ENCODE results near the gene ADSL. TPM values are rescaled to one million over a fixed set of nuclear protein-coding genes. Genes with fewer than 3 reads are reported as not detected.

The ADSL gene
- total and polyA plus RNA-seq, 2 donors from 2014 or later: 42.5 to 57.5 TPM

DNA sequence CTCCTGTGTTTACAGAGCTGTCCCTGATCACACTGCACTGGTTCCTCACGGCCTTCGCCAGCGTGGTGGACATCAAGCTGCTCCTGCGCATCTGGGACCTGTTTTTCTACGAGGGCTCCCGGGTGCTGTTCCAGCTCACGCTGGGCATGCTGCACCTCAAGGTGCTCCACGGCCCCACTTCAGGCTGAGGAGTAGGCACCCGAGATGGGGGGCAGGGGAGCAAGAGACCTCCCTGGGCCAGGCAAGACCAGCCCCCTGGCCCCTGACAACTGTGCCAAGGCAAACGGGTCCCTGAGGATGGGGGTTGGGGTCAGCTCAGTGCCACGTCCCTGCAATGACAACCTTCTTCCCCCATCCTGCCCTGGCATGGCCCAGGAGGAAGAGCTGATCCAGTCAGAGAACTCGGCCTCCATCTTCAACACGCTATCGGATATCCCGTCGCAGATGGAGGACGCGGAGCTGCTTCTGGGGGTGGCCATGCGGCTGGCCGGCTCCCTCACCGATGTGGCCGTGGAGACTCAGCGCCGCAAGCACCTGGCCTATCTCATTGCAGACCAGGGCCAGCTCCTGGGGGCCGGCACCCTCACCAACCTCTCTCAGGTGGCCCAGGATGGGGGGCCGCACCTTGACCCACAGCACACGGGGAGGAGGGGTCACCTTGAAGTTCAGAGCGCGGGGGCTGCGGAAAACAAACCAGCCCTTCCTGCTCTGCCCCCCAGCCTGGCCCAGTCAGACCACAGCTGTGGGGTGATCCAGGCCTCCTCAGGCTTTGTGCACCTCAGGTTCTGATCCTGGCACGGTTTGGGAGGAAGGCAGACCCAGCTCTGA lies 60.0 kb downstream of the ADSL start:
- Histone ChIP-seq H3K4me3 (ENCODE audit: low read length in 3 of 3) (no peak overlapping the region), H3K36me3 (ENCODE audit: control insufficient read depth in 2 of 3, insufficient read depth in 3 of 3, low read length in 3 of 3) (peaks cover 3 to 37% (median 17%) of the 10 kb centered on the region in 3 donors), H3K27ac (ENCODE audit: low read depth in 2 of 2, low read length in 2 of 2) (no peak overlapping the region), H3K27me3 (ENCODE audit: control insufficient read depth, insufficient read depth, low read length) (no peaks in the 10 kb centered on the region), H3K9ac (ENCODE audit: low read length in 3 of 3) (no peak overlapping the region), H3K4me1 (ENCODE audit: control insufficient read depth in 2 of 3, insufficient read depth in 2 of 3, low read depth in 1 of 3, low read length in 3 of 3) (no peaks in the 10 kb centered on the region), H3K9me3 (ENCODE audit: control insufficient read depth in 2 of 3, insufficient read depth in 1 of 3, low read length in 3 of 3) (no peaks in the 10 kb centered on the region)
- DNase-seq (no peak), FAIRE-seq (no peak)
- intact Hi-C loops (cut with DNase I): no loop called here
- TF ChIP-seq, protein P1, sequence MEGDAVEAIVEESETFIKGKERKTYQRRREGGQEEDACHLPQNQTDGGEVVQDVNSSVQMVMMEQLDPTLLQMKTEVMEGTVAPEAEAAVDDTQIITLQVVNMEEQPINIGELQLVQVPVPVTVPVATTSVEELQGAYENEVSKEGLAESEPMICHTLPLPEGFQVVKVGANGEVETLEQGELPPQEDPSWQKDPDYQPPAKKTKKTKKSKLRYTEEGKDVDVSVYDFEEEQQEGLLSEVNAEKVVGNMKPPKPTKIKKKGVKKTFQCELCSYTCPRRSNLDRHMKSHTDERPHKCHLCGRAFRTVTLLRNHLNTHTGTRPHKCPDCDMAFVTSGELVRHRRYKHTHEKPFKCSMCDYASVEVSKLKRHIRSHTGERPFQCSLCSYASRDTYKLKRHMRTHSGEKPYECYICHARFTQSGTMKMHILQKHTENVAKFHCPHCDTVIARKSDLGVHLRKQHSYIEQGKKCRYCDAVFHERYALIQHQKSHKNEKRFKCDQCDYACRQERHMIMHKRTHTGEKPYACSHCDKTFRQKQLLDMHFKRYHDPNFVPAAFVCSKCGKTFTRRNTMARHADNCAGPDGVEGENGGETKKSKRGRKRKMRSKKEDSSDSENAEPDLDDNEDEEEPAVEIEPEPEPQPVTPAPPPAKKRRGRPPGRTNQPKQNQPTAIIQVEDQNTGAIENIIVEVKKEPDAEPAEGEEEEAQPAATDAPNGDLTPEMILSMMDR (IDR thresholded peaks at IDR 0.05; ENCODE audit: borderline replicate concordance, extremely low read depth, insufficient read depth): no peak

DNA sequence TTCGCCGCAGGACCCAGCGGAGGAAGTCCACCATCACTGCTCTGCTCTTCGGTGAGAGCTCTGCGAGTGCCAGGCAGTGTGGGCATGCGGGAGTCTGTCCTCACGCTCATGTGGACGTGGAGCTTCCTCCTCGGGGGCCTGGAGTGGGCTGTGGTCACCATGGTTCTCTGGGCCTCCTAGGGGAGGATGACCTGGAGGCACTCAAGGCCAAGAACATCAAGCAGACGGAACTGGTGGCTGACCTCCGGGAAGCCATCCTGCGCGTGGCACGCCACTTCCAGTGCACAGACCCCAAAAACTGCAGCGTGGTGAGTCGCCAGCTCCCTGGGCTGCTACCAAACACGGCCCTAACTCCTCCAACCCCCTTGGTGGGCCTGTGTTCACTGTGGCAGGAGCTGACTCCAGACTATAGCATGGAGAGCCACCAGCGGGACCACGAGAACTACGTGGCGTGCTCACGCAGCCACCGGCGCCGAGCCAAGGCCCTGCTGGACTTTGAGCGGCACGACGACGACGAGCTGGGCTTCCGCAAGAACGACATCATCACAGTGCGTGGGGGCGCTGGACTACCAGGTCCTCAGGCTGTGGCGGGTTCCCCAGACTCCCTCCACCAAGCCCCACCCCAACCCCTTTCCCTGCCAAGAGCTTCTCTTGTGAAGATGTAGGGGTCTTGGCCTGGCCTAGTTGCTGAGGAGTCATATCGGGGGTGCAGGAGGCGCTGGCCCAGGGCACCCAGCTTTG lies 60.9 kb downstream of the ADSL start:
- TF ChIP-seq, protein P1 (IDR thresholded peaks at IDR 0.05; ENCODE audit: borderline replicate concordance, extremely low read depth, insufficient read depth): no peak
- H3K9ac ChIP-seq (ENCODE audit: low read length in 3 of 3): no peak overlapping the region
- no peak overlapping the region for H3K27ac ChIP-seq (ENCODE audit: low read depth in 2 of 2, low read length in 2 of 2)
- no peaks in the 10 kb centered on the region for H3K27me3 ChIP-seq (ENCODE audit: control insufficient read depth, insufficient read depth, low read length)
- FAIRE-seq (no peak), DNase-seq (no peak)
- no peaks in the 10 kb centered on the region for H3K4me1 ChIP-seq (ENCODE audit: control insufficient read depth in 2 of 3, insufficient read depth in 2 of 3, low read depth in 1 of 3, low read length in 3 of 3)
- intact Hi-C loops (cut with DNase I): no loop called here
- no peaks in the 10 kb centered on the region for H3K9me3 ChIP-seq (ENCODE audit: control insufficient read depth in 2 of 3, insufficient read depth in 1 of 3, low read length in 3 of 3)
- no peak overlapping the region for H3K4me3 ChIP-seq (ENCODE audit: low read length in 3 of 3)
- H3K36me3 ChIP-seq (ENCODE audit: control insufficient read depth in 2 of 3, insufficient read depth in 3 of 3, low read length in 3 of 3): peaks cover 0 to 30% (median 13%) of the 10 kb centered on the region in 3 donors

DNA sequence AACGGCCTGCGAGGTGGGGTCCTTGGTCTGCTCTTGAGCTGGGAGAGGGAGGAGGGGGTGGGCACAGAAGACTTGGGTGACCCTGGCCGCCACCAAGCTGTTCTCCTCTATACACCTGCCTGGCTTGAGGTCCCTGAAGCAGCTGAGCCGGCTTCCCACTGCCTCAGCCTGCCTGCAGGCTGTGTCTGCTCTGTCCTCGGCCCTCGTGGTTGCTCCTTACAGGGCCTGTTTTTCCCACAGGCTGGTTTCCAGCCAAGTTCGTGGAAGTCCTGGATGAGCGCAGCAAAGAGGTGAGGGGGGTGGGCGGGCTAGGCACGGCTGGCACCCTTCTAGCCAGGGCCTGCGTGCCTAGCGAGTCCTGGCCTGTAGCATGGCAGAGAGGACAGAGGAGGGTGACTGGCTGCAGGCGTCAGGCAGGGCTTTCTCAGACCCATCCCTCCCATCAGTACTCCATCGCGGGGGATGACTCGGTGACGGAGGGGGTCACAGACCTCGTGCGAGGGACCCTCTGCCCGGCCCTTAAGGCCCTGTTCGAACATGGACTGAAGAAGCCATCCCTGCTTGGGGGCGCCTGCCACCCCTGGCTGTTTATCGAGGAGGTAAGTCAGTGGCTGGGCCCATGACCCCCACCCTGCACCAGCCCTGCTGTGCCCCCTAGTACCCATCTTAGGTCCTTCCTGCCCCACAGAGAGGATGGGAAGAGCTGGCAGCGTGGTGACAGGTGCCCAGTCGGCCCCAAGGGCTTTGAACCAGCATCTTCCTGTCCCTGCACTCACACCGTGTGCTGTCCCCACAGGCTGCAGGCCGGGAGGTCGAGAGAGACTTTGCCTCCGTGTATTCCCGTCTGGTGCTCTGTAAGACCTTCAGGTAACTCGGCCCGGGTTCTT lies 61.8 kb downstream of the ADSL start:
- H3K9me3 ChIP-seq (ENCODE audit: control insufficient read depth in 2 of 3, insufficient read depth in 1 of 3, low read length in 3 of 3): no peaks in the 10 kb centered on the region
- FAIRE-seq (no peak), DNase-seq (no peak)
- H3K27ac ChIP-seq (ENCODE audit: low read depth in 2 of 2, low read length in 2 of 2): no peak overlapping the region
- H3K4me1 ChIP-seq (ENCODE audit: control insufficient read depth in 2 of 3, insufficient read depth in 2 of 3, low read depth in 1 of 3, low read length in 3 of 3): no peaks in the 10 kb centered on the region
- H3K27me3 ChIP-seq (ENCODE audit: control insufficient read depth, insufficient read depth, low read length): no peaks in the 10 kb centered on the region
- intact Hi-C loops (cut with DNase I): no loop called here
- H3K9ac ChIP-seq (ENCODE audit: low read length in 3 of 3): no peak overlapping the region
- no peak overlapping the region for H3K4me3 ChIP-seq (ENCODE audit: low read length in 3 of 3)
- TF ChIP-seq, protein P1 (IDR thresholded peaks at IDR 0.05; ENCODE audit: borderline replicate concordance, extremely low read depth, insufficient read depth): no peak
- H3K36me3 ChIP-seq (ENCODE audit: control insufficient read depth in 2 of 3, insufficient read depth in 3 of 3, low read length in 3 of 3): peaks cover 0 to 30% (median 13%) of the 10 kb centered on the region in 3 donors

All from kidney (tissue), 14 donors.